ENCODE data around the gene RRAGD. TPM values are rescaled to one million over a fixed set of nuclear protein-coding genes. Genes with fewer than 3 reads are reported as not detected.

The RRAGD gene
- total RNA-seq, 1 donor from 2014 or later: 3.8 TPM

- Mint-ChIP-seq H3K27me3 (ENCODE audit: low read depth, unreplicated experiment) (no peaks in the 10 kb centered on the region), H3K36me3 (ENCODE audit: low read depth, unreplicated experiment) (no peaks in the 10 kb centered on the region), H3K4me3 (ENCODE audit: unreplicated experiment) (no peak overlapping the region), H3K9me3 (ENCODE audit: unreplicated experiment) (peaks cover 1% of the 10 kb centered on the region), H3K4me1 (ENCODE audit: low read depth, unreplicated experiment) (peaks cover 4% of the 10 kb centered on the region), H3K27ac (ENCODE audit: unreplicated experiment) (no peak overlapping the region)
- FAIRE-seq (no peak), DNase-seq (ENCODE audit: low read depth) (peak; percentile 66)
- no peaks in the 10 kb centered on the region for H3K4me1 ChIP-seq (ENCODE audit: insufficient read depth, low read length)
- no peak overlapping the region for H3K27ac ChIP-seq (ENCODE audit: low read depth, low read length)
- no peaks in the 10 kb centered on the region for H3K27me3 ChIP-seq (ENCODE audit: insufficient read depth, low read length)
- no peak for TF ChIP-seq EZH2 (IDR thresholded peaks at IDR 0.05; ENCODE audit: insufficient read depth, low read length)
- no peak for TF ChIP-seq CTCF (IDR thresholded peaks at IDR 0.05; ENCODE audit: insufficient read depth, low read depth, low read length)
- no peaks in the 10 kb centered on the region for H4K20me1 ChIP-seq (ENCODE audit: insufficient read depth, low read length)
- H3K79me2 ChIP-seq (ENCODE audit: insufficient read depth, low read length): no peaks in the 10 kb centered on the region
- no peaks in the 10 kb centered on the region for H3K9me3 ChIP-seq (ENCODE audit: insufficient read depth, low read depth, low read length)
- no peaks in the 10 kb centered on the region for H3K36me3 ChIP-seq (ENCODE audit: insufficient read depth, low read length)
- H3K4me3 ChIP-seq (ENCODE audit: insufficient read depth, low read depth, low read length): no peak overlapping the region
- H2AFZ ChIP-seq (ENCODE audit: low read depth, low read length): peak overlapping the region; percentile 16
- H3K4me2 ChIP-seq (ENCODE audit: low read length): no peak overlapping the region
- H3K9ac ChIP-seq (ENCODE audit: low read length): no peak overlapping the region
Measured at GRCh38 chr6:89385156-89385667, 26.9 kb downstream of the RRAGD start.

- H3K36me3 ChIP-seq (ENCODE audit: insufficient read depth, low read length): no peaks in the 10 kb centered on the region
- H4K20me1 ChIP-seq (ENCODE audit: insufficient read depth, low read length): no peaks in the 10 kb centered on the region
- Mint-ChIP-seq H3K27me3 (ENCODE audit: low read depth, unreplicated experiment) (peaks cover 2% of the 10 kb centered on the region), H3K27ac (ENCODE audit: unreplicated experiment) (no peak overlapping the region), H3K36me3 (ENCODE audit: low read depth, unreplicated experiment) (no peaks in the 10 kb centered on the region), H3K9me3 (ENCODE audit: unreplicated experiment) (no peaks in the 10 kb centered on the region), H3K4me3 (ENCODE audit: unreplicated experiment) (no peak overlapping the region), H3K4me1 (ENCODE audit: low read depth, unreplicated experiment) (peaks cover 4% of the 10 kb centered on the region)
- H3K9me3 ChIP-seq (ENCODE audit: insufficient read depth, low read depth, low read length): no peaks in the 10 kb centered on the region
- H3K27ac ChIP-seq (ENCODE audit: low read depth, low read length): no peak overlapping the region
- H3K4me3 ChIP-seq (ENCODE audit: insufficient read depth, low read depth, low read length): no peak overlapping the region
- peaks cover 5% of the 10 kb centered on the region for H3K27me3 ChIP-seq (ENCODE audit: insufficient read depth, low read length)
- H3K4me2 ChIP-seq (ENCODE audit: low read length): no peak overlapping the region
- FAIRE-seq (no peak), DNase-seq (ENCODE audit: low read depth) (no peak)
- no peaks in the 10 kb centered on the region for H3K4me1 ChIP-seq (ENCODE audit: insufficient read depth, low read length)
- H3K9ac ChIP-seq (ENCODE audit: low read length): no peak overlapping the region
- TF ChIP-seq CTCF (IDR thresholded peaks at IDR 0.05; ENCODE audit: insufficient read depth, low read depth, low read length): no peak
- TF ChIP-seq EZH2 (IDR thresholded peaks at IDR 0.05; ENCODE audit: insufficient read depth, low read length): no peak
- H3K79me2 ChIP-seq (ENCODE audit: insufficient read depth, low read length): no peaks in the 10 kb centered on the region
- no peak overlapping the region for H2AFZ ChIP-seq (ENCODE audit: low read depth, low read length)
Measured at GRCh38 chr6:89381031-89381430, 31.0 kb downstream of the RRAGD start.

- TF ChIP-seq EZH2 (IDR thresholded peaks at IDR 0.05; ENCODE audit: insufficient read depth, low read length) (no peak), CTCF (IDR thresholded peaks at IDR 0.05; ENCODE audit: insufficient read depth, low read depth, low read length) (no peak)
- no peak overlapping the region for H3K4me2 ChIP-seq (ENCODE audit: low read length)
- no peak for FAIRE-seq
- Mint-ChIP-seq H3K9me3 (ENCODE audit: unreplicated experiment) (no peaks in the 10 kb centered on the region), H3K36me3 (ENCODE audit: low read depth, unreplicated experiment) (no peaks in the 10 kb centered on the region), H3K27me3 (ENCODE audit: low read depth, unreplicated experiment) (peaks cover 2% of the 10 kb centered on the region), H3K4me1 (ENCODE audit: low read depth, unreplicated experiment) (no peaks in the 10 kb centered on the region), H3K27ac (ENCODE audit: unreplicated experiment) (no peak overlapping the region), H3K4me3 (ENCODE audit: unreplicated experiment) (no peak overlapping the region)
- peaks cover 5% of the 10 kb centered on the region for H3K27me3 ChIP-seq (ENCODE audit: insufficient read depth, low read length)
- H3K27ac ChIP-seq (ENCODE audit: low read depth, low read length): no peak overlapping the region
- DNase-seq (ENCODE audit: low read depth): no peak
- no peaks in the 10 kb centered on the region for H4K20me1 ChIP-seq (ENCODE audit: insufficient read depth, low read length)
- no peaks in the 10 kb centered on the region for H3K4me1 ChIP-seq (ENCODE audit: insufficient read depth, low read length)
- H2AFZ ChIP-seq (ENCODE audit: low read depth, low read length): no peak overlapping the region
- no peaks in the 10 kb centered on the region for H3K9me3 ChIP-seq (ENCODE audit: insufficient read depth, low read depth, low read length)
- no peak overlapping the region for H3K9ac ChIP-seq (ENCODE audit: low read length)
- H3K36me3 ChIP-seq (ENCODE audit: insufficient read depth, low read length): no peaks in the 10 kb centered on the region
- no peaks in the 10 kb centered on the region for H3K79me2 ChIP-seq (ENCODE audit: insufficient read depth, low read length)
- H3K4me3 ChIP-seq (ENCODE audit: insufficient read depth, low read depth, low read length): no peak overlapping the region
Measured at GRCh38 chr6:89379281-89379680, 32.8 kb downstream of the RRAGD start.

All from astrocyte (in vitro differentiated cells and primary cell).